Skeletal muscle satellite cell (primary cell): ENCODE measurements around the gene CDH12.
"Not testable (repeated sequence)": the region's sequence is repeated elsewhere in the genome, so short reads cannot be mapped to it uniquely, and the experiment has no call there.

Experiments used
- H3K27me3 ChIP-seq: 2 replicates; pipeline ENCODE4 v1.7.0; 2013; ENCODE audit warnings: low read length; ENCODE audit not compliant: control insufficient read depth, insufficient read depth
- H3K36me3 ChIP-seq: 2 replicates; pipeline ENCODE4 v1.7.0; 2013; ENCODE audit warnings: mild to moderate bottlenecking, control low read depth, low read length; ENCODE audit not compliant: insufficient read depth
- H3K4me1 ChIP-seq: 2 replicates; pipeline ENCODE4 v1.7.0; 2013; ENCODE audit warnings: low read length; ENCODE audit not compliant: control insufficient read depth, insufficient read depth
- H3K4me2 ChIP-seq: 2 replicates; pipeline ENCODE4 v1.7.0; 2013; ENCODE audit warnings: mild to moderate bottlenecking, low read length
- H3K4me3 ChIP-seq: 2 replicates; pipeline ENCODE4 v1.7.0; 2013; ENCODE audit warnings: low read length
- H3K9ac ChIP-seq: 2 replicates; pipeline ENCODE4 v1.7.0; 2013; ENCODE audit warnings: mild to moderate bottlenecking, low read depth, low read length, moderate library complexity
- H3K9me3 ChIP-seq: replicated peaks from 2 replicates; pipeline ENCODE4 v1.7.0; 2013; ENCODE audit warnings: mild to moderate bottlenecking, control low read depth, low read length

Gene CDH12

GRCh38 chr5:22567983-22568382 lies 285.2 kb downstream of the CDH12 start:
- H3K4me3 ChIP-seq, result no peak overlapping the region
- no peaks in the 10 kb centered on the region for H3K27me3 ChIP-seq
- no peaks in the 10 kb centered on the region for H3K36me3 ChIP-seq
- H3K9ac ChIP-seq, result no peak overlapping the region
- no peaks in the 10 kb centered on the region for H3K4me1 ChIP-seq
- H3K9me3 ChIP-seq, result no peaks in the 10 kb centered on the region
- no peak overlapping the region for H3K4me2 ChIP-seq

- H3K9me3 ChIP-seq, result no peaks in the 10 kb centered on the region
- no peak overlapping the region for H3K9ac ChIP-seq
- no peaks in the 10 kb centered on the region for H3K4me1 ChIP-seq
- no peaks in the 10 kb centered on the region for H3K36me3 ChIP-seq
- H3K4me2 ChIP-seq, result no peak overlapping the region
- no peaks in the 10 kb centered on the region for H3K27me3 ChIP-seq
- H3K4me3 ChIP-seq, result no peak overlapping the region
Measured at GRCh38 chr5:22560147-22560546, 293.0 kb downstream of the CDH12 start.

- Histone ChIP-seq H3K4me3 (no peak overlapping the region), H3K27me3 (no peaks in the 10 kb centered on the region), H3K4me2 (no peak overlapping the region), H3K9me3 (no peaks in the 10 kb centered on the region), H3K4me1 (no peaks in the 10 kb centered on the region), H3K9ac (no peak overlapping the region), H3K36me3 (no peaks in the 10 kb centered on the region)
Measured at GRCh38 chr5:22557251-22557650, 295.9 kb downstream of the CDH12 start.

DNA sequence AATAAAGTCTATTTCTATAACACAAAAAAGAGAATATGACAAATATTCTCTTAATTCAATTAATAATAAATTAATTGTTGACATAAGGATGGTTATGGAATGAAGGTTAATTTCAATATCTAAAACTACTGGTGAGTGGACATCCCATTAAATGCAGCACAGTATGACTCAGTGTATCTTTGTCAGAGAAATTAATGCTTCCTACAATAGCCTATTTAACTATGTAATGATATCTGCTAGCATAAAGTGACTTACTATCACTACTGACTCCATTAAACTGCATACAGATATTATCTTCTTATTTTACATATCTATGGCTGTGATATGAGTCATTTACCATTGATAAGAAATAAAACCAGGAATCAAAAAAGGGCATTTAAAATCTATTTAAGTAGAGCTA lies 298.7 kb downstream of the CDH12 start:
- H3K36me3 ChIP-seq, result no peaks in the 10 kb centered on the region
- H3K9ac ChIP-seq, result no peak overlapping the region
- peaks cover 3% of the 10 kb centered on the region for H3K9me3 ChIP-seq
- H3K4me2 ChIP-seq, result no peak overlapping the region
- no peaks in the 10 kb centered on the region for H3K27me3 ChIP-seq
- no peaks in the 10 kb centered on the region for H3K4me1 ChIP-seq
- no peak overlapping the region for H3K4me3 ChIP-seq

DNA sequence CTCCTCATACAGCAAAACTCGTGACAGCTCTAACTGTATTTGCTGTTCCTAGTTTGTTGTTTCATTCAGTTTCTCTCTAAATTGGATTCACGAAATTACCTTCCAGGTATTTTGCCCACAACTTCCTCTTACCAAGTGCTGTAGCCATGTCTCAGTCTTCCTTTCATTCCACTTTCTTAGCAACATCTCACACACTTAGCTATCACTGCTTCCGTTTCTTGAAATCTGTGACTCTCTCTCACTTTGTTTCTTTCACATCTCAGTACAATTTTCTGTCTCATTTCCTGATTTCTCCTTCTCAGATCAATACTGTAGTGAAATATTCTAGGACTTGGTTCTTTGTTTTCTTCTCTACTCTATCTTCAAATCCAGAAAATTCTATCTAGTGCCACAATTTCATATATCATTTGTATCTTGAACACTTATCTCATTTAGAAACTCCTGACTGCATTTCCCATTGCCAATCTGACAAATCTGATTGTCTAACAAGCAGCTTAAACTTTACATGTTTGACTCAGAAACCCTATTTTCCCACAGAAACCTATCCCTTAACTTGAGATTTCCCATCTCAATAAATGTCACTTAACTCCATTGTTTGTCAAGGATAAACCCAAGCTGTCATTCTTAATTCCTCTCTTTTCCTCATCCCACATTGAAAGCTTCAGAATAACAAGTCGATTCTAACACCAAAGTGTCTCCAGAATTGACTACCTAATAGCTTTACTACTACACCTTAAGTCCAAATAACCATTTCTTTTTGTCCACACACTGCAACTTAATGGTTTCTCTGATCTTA lies 303.1 kb downstream of the CDH12 start:
- Histone ChIP-seq H3K9ac (no peak overlapping the region), H3K36me3 (no peaks in the 10 kb centered on the region), H3K4me3 (no peak overlapping the region), H3K4me1 (no peaks in the 10 kb centered on the region), H3K9me3 (peaks cover 3% of the 10 kb centered on the region), H3K27me3 (no peaks in the 10 kb centered on the region), H3K4me2 (no peak overlapping the region)

- Histone ChIP-seq H3K9me3 (no peaks in the 10 kb centered on the region), H3K9ac (no peak overlapping the region), H3K4me3 (no peak overlapping the region), H3K4me1 (no peaks in the 10 kb centered on the region), H3K27me3 (no peaks in the 10 kb centered on the region), H3K4me2 (no peak overlapping the region), H3K36me3 (no peaks in the 10 kb centered on the region)
Measured at GRCh38 chr5:22542340-22542739, 310.8 kb downstream of the CDH12 start.

- Histone ChIP-seq H3K9ac (no peak overlapping the region), H3K4me3 (no peak overlapping the region), H3K4me1 (no peaks in the 10 kb centered on the region), H3K9me3 (no peaks in the 10 kb centered on the region), H3K36me3 (no peaks in the 10 kb centered on the region), H3K27me3 (no peaks in the 10 kb centered on the region), H3K4me2 (no peak overlapping the region)
Measured at GRCh38 chr5:22541037-22541436, 312.1 kb downstream of the CDH12 start.

GRCh38 chr5:22539762-22540161 lies 313.4 kb downstream of the CDH12 start:
- no peaks in the 10 kb centered on the region for H3K36me3 ChIP-seq
- no peak overlapping the region for H3K9ac ChIP-seq
- H3K4me2 ChIP-seq, result no peak overlapping the region
- H3K4me3 ChIP-seq, result no peak overlapping the region
- H3K27me3 ChIP-seq, result no peaks in the 10 kb centered on the region
- H3K9me3 ChIP-seq, result no peaks in the 10 kb centered on the region
- no peaks in the 10 kb centered on the region for H3K4me1 ChIP-seq

DNA sequence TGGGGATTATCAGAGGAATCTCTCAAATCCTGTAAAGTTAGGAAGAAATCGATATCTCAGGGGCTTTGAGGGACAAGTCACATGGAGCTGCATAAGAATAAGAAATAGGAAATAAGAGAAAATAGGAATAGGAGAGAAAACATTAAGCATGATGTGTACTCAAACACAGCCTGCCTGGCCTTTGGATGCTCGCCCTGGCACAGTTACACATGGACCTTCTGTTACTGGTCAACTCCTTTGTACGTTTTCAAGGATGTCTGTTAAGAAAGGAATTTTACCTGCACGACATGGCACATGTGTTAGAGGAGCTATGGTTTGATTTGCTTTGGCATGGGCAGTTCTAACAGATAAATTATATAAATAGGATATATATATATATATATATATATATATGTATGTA lies 321.2 kb downstream of the CDH12 start:
- H3K27me3 ChIP-seq, result no peaks in the 10 kb centered on the region
- H3K9me3 ChIP-seq, result no peaks in the 10 kb centered on the region

DNA sequence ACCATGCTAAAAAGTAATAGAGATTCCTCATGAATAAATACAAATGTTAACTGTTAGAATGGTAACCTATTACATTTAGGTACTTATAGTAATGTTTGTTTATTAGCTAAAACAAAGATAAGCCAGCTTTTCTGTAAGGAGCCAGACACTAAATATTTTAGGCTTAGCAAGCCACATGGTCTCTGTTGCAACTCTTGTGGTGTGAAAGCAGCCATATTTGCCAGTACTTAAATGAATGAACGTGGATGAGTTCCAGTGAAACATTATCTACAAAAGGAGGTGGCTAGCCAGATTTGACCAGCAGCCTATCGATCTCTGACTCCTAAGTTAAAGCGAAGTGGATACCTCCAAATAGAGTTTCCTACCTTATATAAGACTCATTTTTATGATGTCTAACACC lies 331.6 kb downstream of the CDH12 start:
- H3K4me1 ChIP-seq, result no peaks in the 10 kb centered on the region
- H3K9me3 ChIP-seq, result no peaks in the 10 kb centered on the region
- no peak overlapping the region for H3K4me2 ChIP-seq
- no peak overlapping the region for H3K9ac ChIP-seq
- no peaks in the 10 kb centered on the region for H3K27me3 ChIP-seq
- no peak overlapping the region for H3K4me3 ChIP-seq
- no peaks in the 10 kb centered on the region for H3K36me3 ChIP-seq

More for the DNA sequence above, 321.2 kb downstream of the CDH12 start:
- Histone ChIP-seq H3K4me1 (no peaks in the 10 kb centered on the region), H3K9ac (no peak overlapping the region), H3K4me3 (no peak overlapping the region), H3K4me2 (no peak overlapping the region), H3K36me3 (no peaks in the 10 kb centered on the region)

GRCh38 chr5:22516497-22516896 lies 336.6 kb downstream of the CDH12 start:
- H3K4me2 ChIP-seq, H3K36me3 ChIP-seq, H3K4me1 ChIP-seq, H3K9ac ChIP-seq, H3K4me3 ChIP-seq, H3K9me3 ChIP-seq, H3K27me3 ChIP-seq: not testable (repeated sequence)

- H3K9me3 ChIP-seq, result no peaks in the 10 kb centered on the region
- no peaks in the 10 kb centered on the region for H3K4me1 ChIP-seq
- H3K27me3 ChIP-seq, result no peaks in the 10 kb centered on the region
- H3K36me3 ChIP-seq, result no peaks in the 10 kb centered on the region
- H3K4me2 ChIP-seq, result no peak overlapping the region
- H3K9ac ChIP-seq, result no peak overlapping the region
- no peak overlapping the region for H3K4me3 ChIP-seq
Measured at GRCh38 chr5:22514231-22514630, 338.9 kb downstream of the CDH12 start.
